HepG2 (cell line): Measurements from ENCODE around the gene SH3D19. TPM values are rescaled to one million over a fixed set of nuclear protein-coding genes. Genes with fewer than 3 reads are reported as not detected.

Experiments used
- CCDC6 ChIP-seq: sonication (generic); formaldehyde crosslinking; IDR thresholded peaks from 2 replicates; pipeline ENCODE4 v1.8.1; 2022; ENCODE audit warnings: mild to moderate bottlenecking, missing genetic modification reagents, moderate library complexity
- DNMT1 ChIP-seq: sonication (generic); formaldehyde crosslinking; IDR thresholded peaks from 2 replicates; pipeline ENCODE4 v1.5.1; 2020; ENCODE audit warnings: mild to moderate bottlenecking, missing genetic modification reagents
- DZIP1 ChIP-seq: sonication (generic); formaldehyde crosslinking; IDR thresholded peaks from 2 replicates; pipeline ENCODE4 v1.5.0; 2020; ENCODE audit warnings: mild to moderate bottlenecking, missing genetic modification reagents
- FIP1L1 ChIP-seq: fragments of 200-400 bp; formaldehyde crosslinking; IDR thresholded peaks from 2 replicates; pipeline ENCODE4 v1.6.1; 2018; ENCODE audit warnings: low read depth, mild to moderate bottlenecking, low read length, moderate library complexity, borderline replicate concordance; ENCODE audit not compliant: insufficient read depth
- MTF1 ChIP-seq: sonication (generic); formaldehyde crosslinking; IDR thresholded peaks from 2 replicates; pipeline ENCODE4 v1.5.0; 2020; ENCODE audit warnings: missing genetic modification reagents
- NFYC ChIP-seq: IDR thresholded peaks from 2 replicates; pipeline ENCODE4 v1.6.1; 2016; ENCODE audit warnings: missing genetic modification reagents, missing compliant biosample characterization
- PITX1 ChIP-seq: sonication (generic); formaldehyde crosslinking; IDR thresholded peaks from 2 replicates; pipeline ENCODE4 v1.5.1; 2020; ENCODE audit warnings: mild to moderate bottlenecking, missing genetic modification reagents
- PRPF4 ChIP-seq: fragments of 200-400 bp; formaldehyde crosslinking; IDR thresholded peaks from 2 replicates; pipeline ENCODE4 v1.6.1; 2016; ENCODE audit warnings: low read length, low read depth; ENCODE audit not compliant: poor library complexity, severe bottlenecking
- SNAPC5 ChIP-seq: sonication (generic); formaldehyde crosslinking; IDR thresholded peaks from 2 replicates; pipeline ENCODE4 v1.8.1; 2023; ENCODE audit warnings: mild to moderate bottlenecking, missing genetic modification reagents, borderline replicate concordance
- SP1 ChIP-seq, 2 experiments: fragments of 450-650 bp in 1 of 2; sonication (generic) in 1 of 2; formaldehyde crosslinking in 1 of 2; IDR thresholded peaks; 2 replicates each; pipeline versions ENCODE4 v1.4.0 to v1.6.1; 2016 to 2020; ENCODE audit warnings: missing genetic modification reagents in 1 of 2
- SP5 ChIP-seq: IDR thresholded peaks from 2 replicates; pipeline ENCODE4 v1.6.1; 2016; ENCODE audit warnings: low read depth, borderline replicate concordance
- TRAFD1 ChIP-seq: sonication (generic); formaldehyde crosslinking; IDR thresholded peaks from 2 replicates; pipeline ENCODE4 v1.5.1; 2020; ENCODE audit warnings: missing genetic modification reagents, mild to moderate bottlenecking, borderline replicate concordance
- ZNF256 ChIP-seq: sonication (generic); formaldehyde crosslinking; conservative IDR thresholded peaks from 2 replicates; pipeline ENCODE4 v1.4.0; 2020; ENCODE audit warnings: missing genetic modification reagents
- ZNF292 ChIP-seq: sonication (generic); formaldehyde crosslinking; IDR thresholded peaks from 2 replicates; pipeline ENCODE4 v1.8.1; 2022; ENCODE audit warnings: mild to moderate bottlenecking, low read depth, missing genetic modification reagents, borderline replicate concordance
- ZNF337 ChIP-seq: sonication (generic); formaldehyde crosslinking; IDR thresholded peaks from 2 replicates; pipeline ENCODE4 v1.5.1; 2020; ENCODE audit warnings: missing genetic modification reagents, low read depth, mild to moderate bottlenecking, borderline replicate concordance
- ZNF496 ChIP-seq: sonication (generic); formaldehyde crosslinking; IDR thresholded peaks from 2 replicates; pipeline ENCODE4 v1.8.1; 2023; ENCODE audit warnings: mild to moderate bottlenecking, moderate library complexity, missing genetic modification reagents; ENCODE audit not compliant: insufficient replicate concordance
- ZNF546 ChIP-seq: sonication (generic); formaldehyde crosslinking; conservative IDR thresholded peaks from 2 replicates; pipeline ENCODE4 v1.8.1; 2023; ENCODE audit warnings: mild to moderate bottlenecking, missing genetic modification reagents
- ZNF558 ChIP-seq: sonication (generic); formaldehyde crosslinking; IDR thresholded peaks from 2 replicates; pipeline ENCODE4 v1.9.0; 2022; ENCODE audit warnings: mild to moderate bottlenecking, missing genetic modification reagents, borderline replicate concordance
- ZNF619 ChIP-seq: sonication (generic); formaldehyde crosslinking; IDR thresholded peaks from 2 replicates; pipeline ENCODE4 v1.4.0; 2020; ENCODE audit warnings: mild to moderate bottlenecking, missing genetic modification reagents
- ZNF674 ChIP-seq: sonication (generic); formaldehyde crosslinking; IDR thresholded peaks from 2 replicates; pipeline ENCODE4 v1.5.0; 2020; ENCODE audit warnings: low read depth, mild to moderate bottlenecking, missing genetic modification reagents
- ZNF75D ChIP-seq: sonication (generic); formaldehyde crosslinking; IDR thresholded peaks from 2 replicates; pipeline ENCODE4 v1.8.1; 2023; ENCODE audit warnings: missing genetic modification reagents, mild to moderate bottlenecking, borderline replicate concordance
- ZNF768 ChIP-seq: sonication (generic); formaldehyde crosslinking; IDR thresholded peaks from 2 replicates; pipeline ENCODE4 v1.4.0; 2020; ENCODE audit warnings: missing genetic modification reagents
- ZNF891 ChIP-seq: sonication (generic); formaldehyde crosslinking; IDR thresholded peaks from 2 replicates; pipeline ENCODE4 v1.5.0; 2020; ENCODE audit warnings: mild to moderate bottlenecking, missing genetic modification reagents
- ZSCAN21 ChIP-seq: sonication (generic); formaldehyde crosslinking; IDR thresholded peaks from 2 replicates; pipeline ENCODE4 v1.8.0; 2022; ENCODE audit warnings: mild to moderate bottlenecking, missing genetic modification reagents, moderate library complexity, borderline replicate concordance
- polyA plus RNA-seq, 8 experiments: library from polyadenylated mRNA; depleted of rRNA in 3 of 8; stranded (reverse) in 7 of 8; unstranded in 1 of 8; fragments of >200 nt; fragmentation: Illumina TruSeq in 4 of 8; extraction: Trizol in 4 of 8; gene quantifications; 2 replicates each; pipeline versions ENCODE4 v1.2.1 to v1.2.3, GENCODE V29; 2011 to 2016; ENCODE audit warnings: low read depth in 4 of 8, missing spikeins in 1 of 8, mixed read lengths in 1 of 8; ENCODE audit not compliant: insufficient read depth in 1 of 8
- total RNA-seq, 5 experiments: library from RNA; depleted of rRNA; stranded (reverse); fragments of >200 nt; fragmentation: Illumina TruSeq; extraction: Trizol; gene quantifications; 2 replicates each; pipeline ENCODE4 v1.2.3, GENCODE V29; 2016; ENCODE audit warnings: low read depth in 1 of 5

The SH3D19 gene
- total and polyA plus RNA-seq, 2 of the 13 experiments (the other 11 are each of a cell fraction or from before 2014, with no cell fraction given), result 31.2 to 38.0 TPM

- TF ChIP-seq TRAFD1 (CRISPR knock-in tag) (no peak), ZNF256 (CRISPR knock-in tag) (no peak), ZSCAN21 (CRISPR knock-in tag) (peak; percentile 47; the same call in 1 of the 2 replicates), ZNF674 (no peak), ZNF619 (CRISPR knock-in tag) (no peak), ZNF292 (CRISPR knock-in tag) (no peak; the same call in 1 of the 2 replicates), ZNF768 (CRISPR knock-in tag) (peak; percentile 48; the same call in 1 of the 2 replicates), ZNF891 (no peak), ZNF75D (CRISPR knock-in tag) (peak; percentile 58; the same call in 1 of the 2 replicates), ZNF558 (CRISPR knock-in tag) (0 out of 2 replicates have a peak, but pooled peaks have one; percentile 79), SNAPC5 (no peak), DZIP1 (no peak), DNMT1 (CRISPR knock-in tag) (no peak), SP5 (CRISPR knock-in tag) (peak; percentile 90), ZNF546 (no peak), NFYC (CRISPR knock-in tag) (peak; percentile 54), ZNF496 (CRISPR knock-in tag) (no peak), PRPF4 (peak; percentile 38), ZNF337 (CRISPR knock-in tag) (no peak), CCDC6 (CRISPR knock-in tag) (no peak; the same call in 1 of the 2 replicates), MTF1 (CRISPR knock-in tag) (peak; percentile 98), FIP1L1 (peak; percentile 83; the same call in 1 of the 2 replicates), PITX1 (CRISPR knock-in tag) (peak; percentile 96), SP1 (IDR thresholded peaks at IDR 0.05) (no peak), SP1 (CRISPR knock-in tag; IDR thresholded peaks at IDR 0.05) (peak; percentile 67)
Observed at GRCh38 chr4:151325111-151325948, at the start of gene SH3D19 (continued).
